Activated B cell treated with CpG ODN at 0.5 μM for 24 hours (primary cell): ENCODE measurements around the gene AAK1. TPM values are rescaled to one million over a fixed set of nuclear protein-coding genes. Genes with fewer than 3 reads are reported as not detected.
"Not testable (repeated sequence)": the region's sequence is repeated elsewhere in the genome, so short reads cannot be mapped to it uniquely, and the experiment has no call there.

ENCODE experiments used
- ATAC-seq: fragments of 200-7000 bp; cut with Tn5 transposase; one replicate; pipeline ENCODE4 v1.10.0; 2021; ENCODE audit warnings: low read depth, mild to moderate bottlenecking, moderate library complexity
- CTCF ChIA-PET: fragments of 350-600 bp; sonication (Branson Sonifier 250); formaldehyde crosslinking; loops from one replicate; lab custom pipeline; 2021; ENCODE audit warnings: antibody characterized with exemption; lab: Charles Lee
- POLR2A ChIA-PET: fragments of 350-600 bp; sonication (Branson Sonifier 250); formaldehyde crosslinking; loops from one replicate; lab custom pipeline; 2021; ENCODE audit warnings: antibody characterized with exemption; lab: Charles Lee
- DNase-seq: peaks from one replicate; pipeline ENCODE4 v3.0.0; 2022
- H3K27ac Mint-ChIP-seq: one replicate; pipeline ENCODE4 v1.8.0; 2020; ENCODE audit warnings: mixed read lengths
- H3K27me3 Mint-ChIP-seq: one replicate; pipeline ENCODE4 v1.8.0; 2021; ENCODE audit warnings: mixed read lengths
- H3K36me3 Mint-ChIP-seq: one replicate; pipeline ENCODE4 v1.8.0; 2021; ENCODE audit warnings: low read depth, mixed read lengths
- H3K4me1 Mint-ChIP-seq: one replicate; pipeline ENCODE4 v1.8.0; 2021; ENCODE audit warnings: mixed read lengths
- H3K4me3 Mint-ChIP-seq: one replicate; pipeline ENCODE4 v1.8.0; 2020; ENCODE audit warnings: mild to moderate bottlenecking, mixed read lengths
- H3K9me3 Mint-ChIP-seq: one replicate; pipeline ENCODE4 v1.8.0; 2020; ENCODE audit warnings: mixed read lengths
- intact Hi-C: fragments of 100-400 bp; cut with micrococcal nuclease; formaldehyde crosslinking; loops from one replicate; pipeline ENCODE4 v1.15.1; 2024
- total RNA-seq: library from RNA; stranded (reverse); gene quantifications from 2 replicates; pipeline ENCODE4 v1.2.3, GENCODE V29; 2022
- TF ChIP-seq, protein P1 (sequence below): fragments of 200-600 bp; IDR thresholded peaks from one replicate; pipeline ENCODE4 v1.8.0; 2022; ENCODE audit warnings: antibody characterized with exemption, mild to moderate bottlenecking

The AAK1 gene
- total RNA-seq, 1 donor from 2014 or later = 4.7 TPM

DNA sequence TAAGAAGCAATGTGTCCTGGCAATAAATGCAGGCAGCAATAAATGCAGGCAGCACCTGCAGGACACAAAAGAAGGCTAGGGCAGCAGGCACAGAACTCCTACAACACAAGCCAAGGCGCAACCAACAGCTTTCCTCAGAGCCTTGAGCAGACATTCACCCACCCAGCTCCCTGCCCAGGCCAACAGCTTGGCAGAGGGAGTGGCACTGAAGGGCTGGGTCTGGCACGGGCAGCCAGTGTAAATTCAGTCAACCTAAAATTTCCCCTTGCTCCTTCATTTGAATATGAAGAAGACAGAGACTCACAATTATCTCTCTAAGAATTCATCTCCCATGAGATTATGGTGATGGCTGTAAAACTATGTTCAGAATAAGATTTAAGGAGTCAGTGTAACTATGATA is 35.4 kb downstream of the AAK1 start:
- Mint-ChIP-seq H3K9me3 (peaks cover 2% of the 10 kb centered on the region), H3K4me3 (no peak overlapping the region), H3K36me3 (no peaks in the 10 kb centered on the region), H3K27ac (no peak overlapping the region), H3K4me1 (peaks cover 8% of the 10 kb centered on the region), H3K27me3 (peaks cover 14% of the 10 kb centered on the region)
- ATAC-seq = peak; percentile 28
- intact Hi-C loops = no loop called here
- CTCF ChIA-PET = no interaction called here
- TF ChIP-seq, protein P1, sequence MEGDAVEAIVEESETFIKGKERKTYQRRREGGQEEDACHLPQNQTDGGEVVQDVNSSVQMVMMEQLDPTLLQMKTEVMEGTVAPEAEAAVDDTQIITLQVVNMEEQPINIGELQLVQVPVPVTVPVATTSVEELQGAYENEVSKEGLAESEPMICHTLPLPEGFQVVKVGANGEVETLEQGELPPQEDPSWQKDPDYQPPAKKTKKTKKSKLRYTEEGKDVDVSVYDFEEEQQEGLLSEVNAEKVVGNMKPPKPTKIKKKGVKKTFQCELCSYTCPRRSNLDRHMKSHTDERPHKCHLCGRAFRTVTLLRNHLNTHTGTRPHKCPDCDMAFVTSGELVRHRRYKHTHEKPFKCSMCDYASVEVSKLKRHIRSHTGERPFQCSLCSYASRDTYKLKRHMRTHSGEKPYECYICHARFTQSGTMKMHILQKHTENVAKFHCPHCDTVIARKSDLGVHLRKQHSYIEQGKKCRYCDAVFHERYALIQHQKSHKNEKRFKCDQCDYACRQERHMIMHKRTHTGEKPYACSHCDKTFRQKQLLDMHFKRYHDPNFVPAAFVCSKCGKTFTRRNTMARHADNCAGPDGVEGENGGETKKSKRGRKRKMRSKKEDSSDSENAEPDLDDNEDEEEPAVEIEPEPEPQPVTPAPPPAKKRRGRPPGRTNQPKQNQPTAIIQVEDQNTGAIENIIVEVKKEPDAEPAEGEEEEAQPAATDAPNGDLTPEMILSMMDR = no peak
- POLR2A ChIA-PET = no interaction called here
- DNase-seq = no peak

DNA sequence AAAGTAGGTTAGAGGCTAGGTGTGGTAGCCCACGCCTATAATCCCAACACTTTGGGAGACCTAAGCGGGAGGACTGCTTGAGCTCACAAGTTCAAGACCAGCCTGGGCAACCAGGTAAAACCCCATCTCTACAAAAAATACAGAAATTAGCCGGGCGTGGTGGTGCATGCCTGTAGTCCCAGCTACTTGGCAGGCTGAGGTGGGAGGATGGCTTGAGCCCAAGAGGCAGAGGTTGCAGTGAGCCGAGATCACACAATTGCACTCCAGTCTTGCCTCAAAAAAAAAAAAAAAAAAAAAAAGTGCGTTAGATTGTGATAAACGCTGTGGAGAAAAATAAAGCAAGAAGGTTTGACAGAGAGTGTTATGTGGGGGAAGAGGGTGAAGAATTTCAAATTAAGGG is 36.8 kb downstream of the AAK1 start:
- H3K36me3 Mint-ChIP-seq, ATAC-seq, H3K4me1 Mint-ChIP-seq, CTCF ChIA-PET, H3K9me3 Mint-ChIP-seq, intact Hi-C loops, DNase-seq, H3K27ac Mint-ChIP-seq, H3K4me3 Mint-ChIP-seq: not testable (repeated sequence)
- peaks cover 15% of the 10 kb centered on the region for H3K27me3 Mint-ChIP-seq
- POLR2A ChIA-PET = interaction anchor here (0.7 kb wide), 1 partner anchor 38 kb away, joined by 10 read pairs; no protein-coding TSS in a partner anchor

DNA sequence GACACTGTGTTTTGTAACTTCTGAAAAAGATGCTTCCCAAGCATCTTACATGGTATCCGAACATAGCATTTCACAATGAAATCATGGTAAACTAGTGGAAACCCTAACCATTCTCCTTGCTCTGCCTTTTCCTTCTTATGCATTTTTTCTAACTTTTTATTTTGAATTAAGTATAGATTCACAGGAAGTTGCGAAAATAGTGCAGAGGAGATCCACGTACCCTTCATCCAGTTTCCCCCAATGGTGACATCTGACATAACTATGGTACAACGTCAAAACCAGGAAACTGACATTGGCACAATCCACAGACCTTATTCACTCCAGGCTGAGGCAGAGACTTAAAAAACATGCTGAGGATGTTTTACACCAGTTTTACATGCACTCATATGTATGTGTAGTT is 38.3 kb downstream of the AAK1 start:
- H3K4me3 Mint-ChIP-seq = no peak overlapping the region
- intact Hi-C loops = no loop called here
- peaks cover under 1% of the 10 kb centered on the region for H3K36me3 Mint-ChIP-seq
- H3K27me3 Mint-ChIP-seq = peaks cover 17% of the 10 kb centered on the region
- H3K4me1 Mint-ChIP-seq = peaks cover 8% of the 10 kb centered on the region
- ChIA-PET POLR2A (no interaction called here), CTCF (no interaction called here)
- H3K9me3 Mint-ChIP-seq = peaks cover 2% of the 10 kb centered on the region
- no peak for ATAC-seq
- no peak for DNase-seq
- no peak overlapping the region for H3K27ac Mint-ChIP-seq
- TF ChIP-seq, protein P1 = no peak

GRCh38 chr2:69604836-69605235 is 38.7 kb downstream of the AAK1 start:
- TF ChIP-seq, protein P1 = no peak
- H3K4me1 Mint-ChIP-seq = peaks cover 8% of the 10 kb centered on the region
- peaks cover 2% of the 10 kb centered on the region for H3K36me3 Mint-ChIP-seq
- H3K27me3 Mint-ChIP-seq = peaks cover 17% of the 10 kb centered on the region
- no peak overlapping the region for H3K4me3 Mint-ChIP-seq
- DNase-seq (no peak), ATAC-seq (no peak)
- ChIA-PET POLR2A (no interaction called here), CTCF (no interaction called here)
- intact Hi-C loops = no loop called here
- no peak overlapping the region for H3K27ac Mint-ChIP-seq
- no peaks in the 10 kb centered on the region for H3K9me3 Mint-ChIP-seq

DNA sequence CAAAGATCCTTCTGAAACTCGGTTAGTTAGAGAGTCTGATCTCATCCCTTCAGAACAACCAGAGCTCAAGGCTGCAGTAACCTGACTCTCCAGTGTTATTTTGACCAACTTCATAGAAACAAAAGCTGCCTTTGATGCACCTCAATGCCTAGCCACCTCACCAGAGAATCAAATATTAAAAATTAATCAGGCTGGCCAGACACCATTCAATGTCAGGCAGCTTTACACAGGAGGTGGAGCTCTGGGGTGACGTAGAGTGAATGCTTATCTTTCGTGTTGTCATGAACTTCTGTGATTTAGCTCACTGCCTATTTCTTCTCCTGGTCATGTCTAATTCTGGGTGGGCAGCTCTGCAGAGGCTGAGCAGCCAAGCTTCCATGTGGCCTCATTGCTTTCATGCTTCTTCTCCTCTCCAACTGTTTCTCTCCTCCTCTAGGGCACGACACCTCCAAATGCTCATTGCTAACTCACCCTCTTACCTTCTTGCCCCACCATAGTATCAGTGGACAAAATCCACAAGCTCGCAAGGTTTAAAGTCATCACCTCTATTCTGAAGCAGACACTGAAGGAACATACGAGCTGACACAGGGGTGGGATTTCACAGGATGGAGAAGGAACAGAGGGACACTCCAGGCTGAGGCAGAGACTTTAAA is 39.4 kb downstream of the AAK1 start:
- no peak overlapping the region for H3K4me3 Mint-ChIP-seq
- H3K4me1 Mint-ChIP-seq = peaks cover 8% of the 10 kb centered on the region
- no peak overlapping the region for H3K27ac Mint-ChIP-seq
- H3K9me3 Mint-ChIP-seq = no peaks in the 10 kb centered on the region
- ChIA-PET CTCF (no interaction called here), POLR2A (no interaction called here)
- peaks cover 17% of the 10 kb centered on the region for H3K27me3 Mint-ChIP-seq
- H3K36me3 Mint-ChIP-seq = peaks cover 2% of the 10 kb centered on the region
- ATAC-seq = no peak
- DNase-seq = no peak
- TF ChIP-seq, protein P1 = no peak
- intact Hi-C loops = no loop called here
